K562 (cell line): ENCODE measurements around the gene TLE4. TPM values are rescaled to one million over a fixed set of nuclear protein-coding genes. Genes with fewer than 3 reads are reported as not detected.

Experiments
- DPF2 ChIP-seq: fragments of 450-650 bp; IDR thresholded peaks from 2 replicates; pipeline ENCODE4 v1.6.1; 2016
- ETV5 ChIP-seq: sonication (generic); formaldehyde crosslinking; IDR thresholded peaks from 2 replicates; pipeline ENCODE4 v1.4.0; 2020; ENCODE audit warnings: low read depth, mild to moderate bottlenecking, missing genetic modification reagents
- ETV6 ChIP-seq, 3 experiments: fragments of 150-350 bp in 1 of 3; sonication (generic) in 1 of 3; formaldehyde crosslinking in 1 of 3; IDR thresholded peaks; 2 replicates each; pipeline versions ENCODE4 v1.6.1 to v1.8.0; 2014 to 2022; ENCODE audit warnings: borderline replicate concordance in 2 of 3, low read depth in 2 of 3, antibody characterized with exemption in 1 of 3, low read length in 1 of 3, mild to moderate bottlenecking in 1 of 3, missing genetic modification reagents in 1 of 3
- GATAD2A ChIP-seq: fragments of 450-650 bp; IDR thresholded peaks from 2 replicates; pipeline ENCODE4 v1.6.1; 2017
- HMGXB4 ChIP-seq: sonication (generic); formaldehyde crosslinking; IDR thresholded peaks from 2 replicates; pipeline ENCODE4 v1.8.1; 2023; ENCODE audit warnings: mild to moderate bottlenecking, missing genetic modification reagents
- HNRNPL ChIP-seq: fragments of 200-400 bp; formaldehyde crosslinking; IDR thresholded peaks from 2 replicates; pipeline ENCODE4 v1.6.1; 2017; ENCODE audit warnings: low read depth, mild to moderate bottlenecking, low read length
- NUFIP1 ChIP-seq: fragments of 450-650 bp; IDR thresholded peaks from 2 replicates; pipeline ENCODE4 v1.6.1; 2018; ENCODE audit not compliant: partially characterized antibody
- PHF21A ChIP-seq: fragments of 450-650 bp; IDR thresholded peaks from 2 replicates; pipeline ENCODE4 v1.6.1; 2017; ENCODE audit warnings: low read depth, borderline replicate concordance
- SMAD2 ChIP-seq: fragments of 150-350 bp; IDR thresholded peaks from 2 replicates; pipeline ENCODE4 v1.6.1; 2014; ENCODE audit warnings: low read depth, mild to moderate bottlenecking, low read length
- SMARCA5 ChIP-seq: fragments of 450-650 bp; IDR thresholded peaks from 2 replicates; pipeline ENCODE4 v1.6.1; 2016
- SOX6 ChIP-seq: fragments of 450-650 bp; IDR thresholded peaks from 2 replicates; pipeline ENCODE4 v1.6.1; 2014; ENCODE audit warnings: mild to moderate bottlenecking
- SPI1 ChIP-seq: IDR thresholded peaks from 2 replicates; pipeline ENCODE4 v1.6.1; 2011; ENCODE audit warnings: low read depth, low read length, control low read depth, borderline replicate concordance
- THRA ChIP-seq: fragments of 450-650 bp; IDR thresholded peaks from 2 replicates; pipeline ENCODE4 v1.6.1; 2017; ENCODE audit warnings: mild to moderate bottlenecking, moderate library complexity
- ZBTB33 ChIP-seq: sonication (generic); formaldehyde crosslinking; IDR thresholded peaks from 2 replicates; pipeline ENCODE4 v1.8.1; 2023; ENCODE audit warnings: mild to moderate bottlenecking, missing genetic modification reagents
- ZBTB9 ChIP-seq: fragments of 450-650 bp; formaldehyde crosslinking; IDR thresholded peaks from 2 replicates; pipeline ENCODE4 v1.4.0; 2020; ENCODE audit warnings: mild to moderate bottlenecking, moderate library complexity
- ZMIZ1 ChIP-seq, 2 experiments: fragments of 150-350 bp in 1 of 2; IDR thresholded peaks; 2 replicates each; pipeline ENCODE4 v1.6.1; 2012 to 2016; ENCODE audit warnings: low read depth in 2 of 2, low read length in 2 of 2, mild to moderate bottlenecking in 1 of 2, moderate library complexity in 1 of 2
- ZNF232 ChIP-seq: sonication (generic); formaldehyde crosslinking; IDR thresholded peaks from 2 replicates; pipeline ENCODE4 v1.8.0; 2022; ENCODE audit warnings: mild to moderate bottlenecking, missing genetic modification reagents
- polyA plus RNA-seq, 8 experiments: library from polyadenylated mRNA; depleted of rRNA in 4 of 8; stranded (reverse) in 5 of 8; unstranded in 3 of 8; fragments of >200 nt; fragmentation: Nextera tagmentation in 2 of 8; fragmentation: Illumina TruSeq in 1 of 8; extraction: Ambion mirVana in 2 of 8; extraction: Trizol in 1 of 8; gene quantifications; 2 replicates each; pipeline versions ENCODE4 v1.2.1 to v1.2.3, GENCODE V29; 2011 to 2014; ENCODE audit warnings: inconsistent platforms in 1 of 8, missing spikeins in 1 of 8
- total RNA-seq, 7 experiments: library from RNA; depleted of rRNA in 6 of 7; stranded (reverse); fragments of >200 nt in 6 of 7; fragmentation: Illumina TruSeq in 2 of 7; extraction: Trizol in 2 of 7; gene quantifications; 2 replicates each; pipeline versions ENCODE4 v1.2.1 to v1.2.3, GENCODE V29; 2011 to 2021; ENCODE audit warnings: low replicate concordance in 1 of 7

TLE4 gene
- total and polyA plus RNA-seq, 9 of the 15 experiments (the other 6 are each of a cell fraction or from before 2014, with no cell fraction given) = 1.1 to 8.8 (median 5.7) TPM

- TF ChIP-seq ETV5 (CRISPR knock-in tag) (no peak), SMAD2 (no peak), ZNF232 (no peak), THRA (no peak), ZMIZ1 (IDR thresholded peaks at IDR 0.05; ENCODE audit: low read depth in 2 of 2, low read length in 2 of 2) (no peak), HNRNPL (no peak), PHF21A (no peak), DPF2 (no peak), ZBTB9 (CRISPR knock-in tag) (no peak), GATAD2A (no peak), NUFIP1 (no peak), SPI1 (0 out of 2 replicates have a peak, but pooled peaks have one; percentile 26), ZBTB33 (CRISPR knock-in tag) (no peak), HMGXB4 (no peak), ETV6 (IDR thresholded peaks at IDR 0.05; ENCODE audit: borderline replicate concordance in 1 of 2, low read depth in 2 of 2, low read length in 1 of 2) (peak; percentile 83 to 85; a peak in 2 of 4 replicates), ETV6 (CRISPR knock-in tag; IDR thresholded peaks at IDR 0.05; ENCODE audit: borderline replicate concordance) (no peak), SMARCA5 (no peak), SOX6 (peak; percentile 62)
Measured at GRCh38 chr9:79623799-79624721, 52.3 kb downstream of the TLE4 start (continued).
